ENCODE measurements around the gene SPATS1. TPM values are rescaled to one million over a fixed set of nuclear protein-coding genes. Genes with fewer than 3 reads are reported as not detected.

The SPATS1 gene
- total and polyA plus RNA-seq, 2 donors (not counting 1 experiment from before 2014, with no cell fraction given) = not detected

DNA sequence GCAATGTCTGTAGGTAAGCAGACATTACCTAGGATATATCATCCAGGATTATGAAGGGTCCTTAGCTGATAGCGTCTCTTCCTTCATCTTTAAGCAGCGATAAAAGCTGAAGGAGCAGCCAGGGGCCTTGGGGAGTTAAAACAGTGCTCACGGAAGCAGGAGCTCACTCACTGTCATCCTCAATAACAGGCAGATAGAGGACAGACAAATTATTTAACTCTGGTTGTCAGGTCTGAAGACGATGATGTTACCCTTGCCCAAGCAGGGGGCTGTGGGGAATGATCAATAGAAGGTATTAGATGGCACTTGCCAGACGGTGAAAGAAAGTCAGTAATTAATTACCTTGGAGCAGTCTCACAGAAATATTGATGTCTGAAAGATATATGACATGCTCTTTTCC lies 12.6 kb upstream of the SPATS1 start:
- DNase-seq (no peak), ATAC-seq (ENCODE audit: low read depth) (no peak)
- Mint-ChIP-seq H3K9me3 (ENCODE audit: insufficient read depth) (no peaks in the 10 kb centered on the region), H3K4me1 (no peaks in the 10 kb centered on the region), H3K27ac (no peak overlapping the region), H3K27me3 (peaks cover 39% of the 10 kb centered on the region), H3K4me3 (no peak overlapping the region)
- Histone ChIP-seq H3K4me1 (ENCODE audit: control insufficient read depth in 2 of 2, insufficient read depth in 2 of 2, low read length in 2 of 2) (no peaks in the 10 kb centered on the region), H2AFZ (ENCODE audit: insufficient read depth, low read depth, low read length, poor library complexity, severe bottlenecking) (no peak overlapping the region), H3K4me3 (ENCODE audit: control extremely low read depth in 1 of 5, extremely low read depth in 1 of 5, insufficient read depth in 1 of 5, low read depth in 2 of 5, low read length in 4 of 5) (no peak overlapping the region), H3K79me2 (ENCODE audit: control insufficient read depth, insufficient read depth, low read length) (no peaks in the 10 kb centered on the region), H3K4me2 (replicated peaks; ENCODE audit: low read depth, low read length, poor library complexity, severe bottlenecking) (no peak overlapping the region), H3K36me3 (replicated peaks in 1 of 2; ENCODE audit: control extremely low read depth in 1 of 2, control insufficient read depth in 1 of 2, extremely low read depth in 1 of 2, insufficient read depth in 2 of 2, low read length in 1 of 2) (no peaks in the 10 kb centered on the region), H3K27me3 (replicated peaks in 1 of 4; ENCODE audit: control extremely low read depth in 1 of 4, control insufficient read depth in 3 of 4, insufficient read depth in 4 of 4, low read length in 3 of 4) (peaks cover 0 to 6% (median 2%) of the 10 kb centered on the region in 4 experiments), H3K27ac (ENCODE audit: low read length in 2 of 2) (no peak overlapping the region), H3K9me3 (ENCODE audit: control extremely low read depth in 1 of 3, control insufficient read depth in 2 of 3, insufficient read depth in 1 of 3, low read length in 2 of 3) (no peaks in the 10 kb centered on the region), H4K20me1 (ENCODE audit: control insufficient read depth, insufficient read depth, low read length, poor library complexity, severe bottlenecking) (no peaks in the 10 kb centered on the region), H3K9ac (ENCODE audit: low read length) (no peak overlapping the region)
- no peak for TF ChIP-seq EZH2 (IDR thresholded peaks at IDR 0.05; ENCODE audit: borderline replicate concordance, insufficient read depth, low read depth, low read length, poor library complexity, severe bottlenecking)
- TF ChIP-seq, protein P1, sequence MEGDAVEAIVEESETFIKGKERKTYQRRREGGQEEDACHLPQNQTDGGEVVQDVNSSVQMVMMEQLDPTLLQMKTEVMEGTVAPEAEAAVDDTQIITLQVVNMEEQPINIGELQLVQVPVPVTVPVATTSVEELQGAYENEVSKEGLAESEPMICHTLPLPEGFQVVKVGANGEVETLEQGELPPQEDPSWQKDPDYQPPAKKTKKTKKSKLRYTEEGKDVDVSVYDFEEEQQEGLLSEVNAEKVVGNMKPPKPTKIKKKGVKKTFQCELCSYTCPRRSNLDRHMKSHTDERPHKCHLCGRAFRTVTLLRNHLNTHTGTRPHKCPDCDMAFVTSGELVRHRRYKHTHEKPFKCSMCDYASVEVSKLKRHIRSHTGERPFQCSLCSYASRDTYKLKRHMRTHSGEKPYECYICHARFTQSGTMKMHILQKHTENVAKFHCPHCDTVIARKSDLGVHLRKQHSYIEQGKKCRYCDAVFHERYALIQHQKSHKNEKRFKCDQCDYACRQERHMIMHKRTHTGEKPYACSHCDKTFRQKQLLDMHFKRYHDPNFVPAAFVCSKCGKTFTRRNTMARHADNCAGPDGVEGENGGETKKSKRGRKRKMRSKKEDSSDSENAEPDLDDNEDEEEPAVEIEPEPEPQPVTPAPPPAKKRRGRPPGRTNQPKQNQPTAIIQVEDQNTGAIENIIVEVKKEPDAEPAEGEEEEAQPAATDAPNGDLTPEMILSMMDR (IDR thresholded peaks at IDR 0.05) = no peak
- ChIA-PET CTCF (interaction anchor here (1.1 kb wide), 1 partner anchor 8 kb away, joined by 3 read pairs; no protein-coding TSS in a partner anchor), POLR2A (no interaction called here)
- intact Hi-C loops (cut with micrococcal nuclease) = no loop called here
- WGBS (ENCODE audit: insufficient coverage) = 50% methylated on average over 2 of the region's 5 CpGs

DNA sequence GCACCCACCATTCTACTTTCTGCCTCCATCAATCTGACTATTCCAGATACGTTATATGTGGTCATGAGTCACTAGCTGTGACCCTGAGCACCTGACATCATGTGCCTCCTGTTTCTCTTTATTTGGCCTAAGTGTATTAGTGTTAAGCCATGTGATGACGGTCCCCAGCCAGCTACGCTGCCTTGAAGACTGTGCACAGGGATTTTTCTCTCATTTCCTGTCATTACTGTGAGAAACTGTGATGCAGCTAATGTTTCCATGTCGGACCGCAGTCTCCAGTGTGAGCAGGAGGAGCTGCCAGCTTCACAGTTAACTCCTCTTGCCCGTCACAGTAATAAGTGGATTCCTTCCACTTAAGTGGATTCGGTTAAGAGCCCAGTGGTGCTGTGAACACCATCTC lies 9.9 kb upstream of the SPATS1 start:
- no peak for TF ChIP-seq EZH2 (IDR thresholded peaks at IDR 0.05; ENCODE audit: borderline replicate concordance, insufficient read depth, low read depth, low read length, poor library complexity, severe bottlenecking)
- TF ChIP-seq, protein P1 (IDR thresholded peaks at IDR 0.05) = no peak
- Mint-ChIP-seq H3K4me1 (no peaks in the 10 kb centered on the region), H3K4me3 (no peak overlapping the region), H3K27ac (no peak overlapping the region), H3K27me3 (peaks cover 40% of the 10 kb centered on the region), H3K9me3 (ENCODE audit: insufficient read depth) (no peaks in the 10 kb centered on the region)
- whole genome bisulfite sequencing (ENCODE audit: insufficient coverage) = 100% methylated on average over 5 of the region's 7 CpGs
- ATAC-seq (ENCODE audit: low read depth) = no peak
- Histone ChIP-seq H3K36me3 (replicated peaks in 1 of 2; ENCODE audit: control extremely low read depth in 1 of 2, control insufficient read depth in 1 of 2, extremely low read depth in 1 of 2, insufficient read depth in 2 of 2, low read length in 1 of 2) (no peaks in the 10 kb centered on the region), H3K4me1 (ENCODE audit: control insufficient read depth in 2 of 2, insufficient read depth in 2 of 2, low read length in 2 of 2) (no peaks in the 10 kb centered on the region), H3K9me3 (ENCODE audit: control extremely low read depth in 1 of 3, control insufficient read depth in 2 of 3, insufficient read depth in 1 of 3, low read length in 2 of 3) (no peaks in the 10 kb centered on the region), H4K20me1 (ENCODE audit: control insufficient read depth, insufficient read depth, low read length, poor library complexity, severe bottlenecking) (no peaks in the 10 kb centered on the region), H2AFZ (ENCODE audit: insufficient read depth, low read depth, low read length, poor library complexity, severe bottlenecking) (no peak overlapping the region), H3K27me3 (replicated peaks in 1 of 4; ENCODE audit: control extremely low read depth in 1 of 4, control insufficient read depth in 3 of 4, insufficient read depth in 4 of 4, low read length in 3 of 4) (peaks cover 0 to 5% (median 2%) of the 10 kb centered on the region in 4 experiments), H3K79me2 (ENCODE audit: control insufficient read depth, insufficient read depth, low read length) (no peaks in the 10 kb centered on the region), H3K9ac (ENCODE audit: low read length) (no peak overlapping the region), H3K4me3 (ENCODE audit: control extremely low read depth in 1 of 5, extremely low read depth in 1 of 5, insufficient read depth in 1 of 5, low read depth in 2 of 5, low read length in 4 of 5) (no peak overlapping the region), H3K27ac (ENCODE audit: low read length in 2 of 2) (no peak overlapping the region), H3K4me2 (replicated peaks; ENCODE audit: low read depth, low read length, poor library complexity, severe bottlenecking) (no peak overlapping the region)
- no peak for DNase-seq
- intact Hi-C loops (cut with micrococcal nuclease) = no loop called here
- CTCF ChIA-PET = interaction anchor here (1.6 to 2.1 kb wide), 3 partner anchors 155 to 236 kb away, joined by 4 to 7 read pairs (median 7); no protein-coding TSS in a partner anchor
- POLR2A ChIA-PET = no interaction called here
